Mesenchymal stem cell (in vitro differentiated cells and primary cell): ENCODE measurements around the gene THADA.
A peak's percentile ranks its signal among the peaks of the same experiment; 100 is the strongest.
"Not testable (repeated sequence)": the region's sequence is repeated elsewhere in the genome, so short reads cannot be mapped to it uniquely, and the experiment has no call there.

ENCODE experiments used
- DNase-seq: peaks from one replicate; pipeline ENCODE4 v3.0.0-alpha.2; 2013
- H2AFZ ChIP-seq: one replicate; pipeline ENCODE4 v1.6.1; 2013; ENCODE audit warnings: low read depth, mild to moderate bottlenecking, control low read depth, inconsistent platforms, low read length, moderate library complexity
- H2AK5ac ChIP-seq: 2 replicates; pipeline ENCODE4 v1.6.1; 2013; ENCODE audit warnings: low read length, moderate library complexity, mild to moderate bottlenecking, inconsistent platforms; ENCODE audit not compliant: severe bottlenecking
- H2BK120ac ChIP-seq: one replicate; pipeline ENCODE4 v1.6.1; 2013; ENCODE audit warnings: low read depth, mild to moderate bottlenecking, inconsistent platforms, low read length, moderate library complexity
- H2BK12ac ChIP-seq, 2 experiments: one replicate each; pipeline ENCODE4 v1.6.1; 2013; ENCODE audit warnings: inconsistent platforms in 2 of 2, low read length in 2 of 2, mild to moderate bottlenecking in 2 of 2, moderate library complexity in 2 of 2, control low read depth in 1 of 2
- H2BK15ac ChIP-seq: one replicate; pipeline ENCODE4 v1.6.1; 2013; ENCODE audit warnings: mild to moderate bottlenecking, low read depth, inconsistent platforms; ENCODE audit not compliant: poor library complexity, severe bottlenecking
- H2BK5ac ChIP-seq: 2 replicates; pipeline ENCODE4 v1.6.1; 2013; ENCODE audit warnings: low read depth, mild to moderate bottlenecking, low read length, control low read depth, inconsistent platforms; ENCODE audit not compliant: poor library complexity, severe bottlenecking
- H3K14ac ChIP-seq, 2 experiments: one replicate each; pipeline ENCODE4 v1.6.1; 2013; ENCODE audit warnings: inconsistent platforms in 2 of 2, low read length in 2 of 2, control low read depth in 1 of 2, mild to moderate bottlenecking in 1 of 2, moderate library complexity in 1 of 2
- H3K18ac ChIP-seq, 2 experiments: one replicate each; pipeline ENCODE4 v1.6.1; 2013; ENCODE audit warnings: inconsistent platforms in 2 of 2, low read length in 2 of 2, control low read depth in 1 of 2, low read depth in 1 of 2, mild to moderate bottlenecking in 1 of 2
- H3K23ac ChIP-seq, 2 experiments: one replicate each; pipeline ENCODE4 v1.6.1; 2013; ENCODE audit warnings: inconsistent platforms in 2 of 2, low read length in 2 of 2, mild to moderate bottlenecking in 2 of 2, moderate library complexity in 2 of 2, control low read depth in 1 of 2
- H3K27ac ChIP-seq: 2 replicates; pipeline ENCODE4 v1.5.1; 2013; ENCODE audit warnings: mild to moderate bottlenecking, moderate library complexity, low read length, control low read depth, inconsistent platforms; ENCODE audit not compliant: poor library complexity, severe bottlenecking
- H3K27me3 ChIP-seq, 2 experiments: 2 replicates each; pipeline versions ENCODE4 v1.6.1 to v1.7.0; 2013; ENCODE audit warnings: low read length in 2 of 2, mild to moderate bottlenecking in 2 of 2, moderate library complexity in 2 of 2, control low read depth in 1 of 2, inconsistent platforms in 1 of 2; ENCODE audit not compliant: control insufficient read depth in 1 of 2, insufficient read depth in 1 of 2
- H3K36me3 ChIP-seq, 2 experiments: 2 replicates each; pipeline versions ENCODE4 v1.6.1 to v1.7.0; 2013; ENCODE audit warnings: low read length in 2 of 2, control low read depth in 1 of 2, inconsistent platforms in 1 of 2, low read depth in 1 of 2, mild to moderate bottlenecking in 1 of 2; ENCODE audit not compliant: insufficient read depth in 2 of 2, control insufficient read depth in 1 of 2
- H3K4ac ChIP-seq, 2 experiments: one replicate each; pipeline ENCODE4 v1.6.1; 2013; ENCODE audit warnings: inconsistent platforms in 2 of 2, low read length in 2 of 2, mild to moderate bottlenecking in 2 of 2, moderate library complexity in 2 of 2, control low read depth in 1 of 2, low read depth in 1 of 2
- H3K4me1 ChIP-seq: 2 replicates; pipeline ENCODE4 v1.6.1; 2013; ENCODE audit warnings: low read depth, low read length, control low read depth; ENCODE audit not compliant: control insufficient read depth, insufficient read depth
- H3K4me2 ChIP-seq: 2 replicates; pipeline ENCODE4 v1.6.1; 2013; ENCODE audit warnings: low read length, mild to moderate bottlenecking, inconsistent platforms; ENCODE audit not compliant: poor library complexity, severe bottlenecking
- H3K4me3 ChIP-seq, 2 experiments: 2 replicates each; pipeline versions ENCODE4 v1.5.1 to v1.7.0; 2013; ENCODE audit warnings: low read length in 2 of 2, mild to moderate bottlenecking in 2 of 2, control low read depth in 1 of 2, low read depth in 1 of 2; ENCODE audit not compliant: insufficient read depth in 1 of 2
- H3K79me1 ChIP-seq: replicated peaks from 2 replicates; pipeline ENCODE4 v1.6.1; 2013; ENCODE audit warnings: mild to moderate bottlenecking, control low read depth, low read length, inconsistent platforms; ENCODE audit not compliant: poor library complexity, severe bottlenecking
- H3K9ac ChIP-seq: 2 replicates; pipeline ENCODE4 v1.7.0; 2013; ENCODE audit warnings: mild to moderate bottlenecking, low read length, moderate library complexity
- H3K9me3 ChIP-seq: 2 replicates; pipeline ENCODE4 v1.7.0; 2013; ENCODE audit warnings: mild to moderate bottlenecking, low read length; ENCODE audit not compliant: control insufficient read depth
- H4K8ac ChIP-seq: one replicate; pipeline ENCODE4 v1.6.1; 2013; ENCODE audit warnings: inconsistent platforms, mild to moderate bottlenecking, low read length, moderate library complexity
- H4K91ac ChIP-seq: one replicate; pipeline ENCODE4 v1.6.1; 2013; ENCODE audit warnings: mild to moderate bottlenecking, low read length, inconsistent platforms
- WGBS: methylation state at CpG from one replicate; pipeline ENCODE4 v1.1.7; 2013; ENCODE audit warnings: mixed read lengths; 5-methylcytosine and 5-hydroxymethylcytosine counted together

The THADA gene

GRCh38 chr2:43297740-43298139 lies 298.1 kb downstream of the THADA start:
- not testable (repeated sequence) for H2BK15ac ChIP-seq, H4K8ac ChIP-seq, H3K4ac ChIP-seq, H3K4me3 ChIP-seq, H3K18ac ChIP-seq, H2BK5ac ChIP-seq, H2BK12ac ChIP-seq, H3K23ac ChIP-seq, H3K36me3 ChIP-seq, H2AK5ac ChIP-seq, H3K4me2 ChIP-seq, H3K27me3 ChIP-seq, DNase-seq, H4K91ac ChIP-seq, H2BK120ac ChIP-seq, H3K9me3 ChIP-seq, H2AFZ ChIP-seq, H3K9ac ChIP-seq, H3K79me1 ChIP-seq, H3K14ac ChIP-seq, H3K27ac ChIP-seq
- WGBS = 100% methylated on average over 1 of the region's 36 CpGs
- peaks cover 11% of the 10 kb centered on the region for H3K4me1 ChIP-seq

GRCh38 chr2:43294973-43295603 lies 300.8 kb downstream of the THADA start:
- peak overlapping the region; percentile 69 for H2AK5ac ChIP-seq
- H2AFZ ChIP-seq = no peak overlapping the region
- no peak overlapping the region for H3K23ac ChIP-seq
- no peak overlapping the region for H4K8ac ChIP-seq
- no peak overlapping the region for H3K14ac ChIP-seq
- H3K27me3 ChIP-seq = no peaks in the 10 kb centered on the region
- H3K4me2 ChIP-seq = peak overlapping the region; percentile 16
- H3K27ac ChIP-seq = peak overlapping the region; percentile 31
- H2BK15ac ChIP-seq = no peak overlapping the region
- H3K9ac ChIP-seq = peak overlapping the region; percentile 9
- H3K4me3 ChIP-seq = no peak overlapping the region
- H3K79me1 ChIP-seq = peaks cover 3% of the 10 kb centered on the region
- peaks cover 11% of the 10 kb centered on the region for H3K4me1 ChIP-seq
- H4K91ac ChIP-seq = no peak overlapping the region
- WGBS = 53% methylated on average over 2 of the region's 5 CpGs
- no peak overlapping the region for H2BK5ac ChIP-seq
- peak overlapping the region in 1 of 2 experiments; percentile 83 for H3K4ac ChIP-seq
- H3K18ac ChIP-seq = peak overlapping the region in 1 of 2 experiments; percentile 66
- peak; percentile 35 for DNase-seq
- H2BK12ac ChIP-seq = peak overlapping the region; percentile 31 to 91
- H3K9me3 ChIP-seq = no peaks in the 10 kb centered on the region
- H3K36me3 ChIP-seq = peaks cover 5 to 21% of the 10 kb centered on the region in 2 experiments
- H2BK120ac ChIP-seq = no peak overlapping the region

GRCh38 chr2:43293744-43294695 lies 301.8 kb downstream of the THADA start:
- WGBS = 33% methylated on average over 4 of the region's 6 CpGs
- Histone ChIP-seq H3K79me1 (peaks cover 3% of the 10 kb centered on the region), H4K8ac (peak overlapping the region; percentile 76), H3K36me3 (peaks cover 5 to 22% of the 10 kb centered on the region in 2 experiments), H2BK12ac (peak overlapping the region; percentile 91 to 100), H3K9ac (peak overlapping the region; percentile 37), H3K23ac (peak overlapping the region in 1 of 2 experiments; percentile 40), H3K27me3 (no peaks in the 10 kb centered on the region), H3K18ac (peak overlapping the region; percentile 54 to 90), H2AFZ (no peak overlapping the region), H2BK120ac (peak overlapping the region; percentile 2), H2BK5ac (peak overlapping the region; percentile 68), H2BK15ac (peak overlapping the region; percentile 86), H3K9me3 (no peaks in the 10 kb centered on the region), H3K4me2 (no peak overlapping the region), H3K27ac (peak overlapping the region; percentile 60), H4K91ac (peak overlapping the region; percentile 91), H3K14ac (no peak overlapping the region), H3K4me1 (peaks cover 11% of the 10 kb centered on the region), H3K4me3 (no peak overlapping the region), H3K4ac (peak overlapping the region; percentile 73 to 83), H2AK5ac (peak overlapping the region; percentile 69)
- DNase-seq = peak; percentile 99
